Fibroblast of skin of left biceps (primary cell): ENCODE measurements around the gene HSD17B12.
"Not testable (repeated sequence)": the region's sequence is repeated elsewhere in the genome, so short reads cannot be mapped to it uniquely, and the experiment has no call there.

Source experiments
- DNase-seq, 2 experiments: peaks; one replicate each; pipeline ENCODE4 v3.0.0-alpha.2; 2013; ENCODE audit warnings: low read depth in 2 of 2

Gene HSD17B12

DNA sequence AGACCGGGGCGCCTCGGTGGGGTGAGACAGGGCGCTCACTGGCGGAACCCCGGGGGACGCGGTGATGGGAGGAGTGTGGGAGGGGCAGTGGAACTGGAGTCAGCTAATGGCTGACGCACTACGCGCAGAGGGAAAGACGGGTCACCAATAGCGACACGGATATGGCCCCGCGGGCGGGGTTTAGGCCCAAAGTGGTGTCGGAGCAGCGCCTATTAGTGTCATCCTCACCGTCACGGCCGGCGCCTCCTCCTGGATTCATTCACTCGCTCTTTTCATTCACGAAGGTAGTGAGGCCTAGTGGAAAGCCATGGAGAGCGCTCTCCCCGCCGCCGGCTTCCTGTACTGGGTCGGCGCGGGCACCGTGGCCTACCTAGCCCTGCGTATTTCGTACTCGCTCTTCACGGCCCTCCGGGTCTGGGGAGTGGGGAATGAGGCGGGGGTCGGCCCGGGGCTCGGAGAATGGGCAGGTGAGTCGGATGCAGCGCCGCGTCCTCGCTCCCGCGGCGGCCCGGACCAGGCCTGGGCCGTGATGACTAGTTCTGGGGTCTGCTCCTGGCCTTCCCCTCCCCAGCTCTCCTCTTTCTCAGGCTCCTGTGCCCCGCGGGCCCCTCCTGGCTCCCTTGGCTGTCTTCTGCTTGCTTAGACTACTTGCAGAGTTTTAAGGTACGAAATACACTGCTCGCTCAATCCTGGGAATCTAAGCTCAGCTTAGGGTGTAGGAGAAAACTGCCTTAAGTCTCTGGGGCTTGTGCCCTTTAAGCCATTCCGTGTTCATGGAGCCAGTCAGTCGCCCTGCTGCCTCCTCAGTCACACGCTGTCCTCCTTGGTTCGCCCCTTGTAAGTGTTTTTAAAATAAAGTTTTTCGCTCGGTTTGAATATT, at the start of gene HSD17B12:
TSS of gene HSD17B12 (plus strand) at position 218 of the 880 bp plus-strand sequence. CDS start at position 308, 90 bp downstream.
- DNase-seq, result peak; percentile 95 to 97

DNA sequence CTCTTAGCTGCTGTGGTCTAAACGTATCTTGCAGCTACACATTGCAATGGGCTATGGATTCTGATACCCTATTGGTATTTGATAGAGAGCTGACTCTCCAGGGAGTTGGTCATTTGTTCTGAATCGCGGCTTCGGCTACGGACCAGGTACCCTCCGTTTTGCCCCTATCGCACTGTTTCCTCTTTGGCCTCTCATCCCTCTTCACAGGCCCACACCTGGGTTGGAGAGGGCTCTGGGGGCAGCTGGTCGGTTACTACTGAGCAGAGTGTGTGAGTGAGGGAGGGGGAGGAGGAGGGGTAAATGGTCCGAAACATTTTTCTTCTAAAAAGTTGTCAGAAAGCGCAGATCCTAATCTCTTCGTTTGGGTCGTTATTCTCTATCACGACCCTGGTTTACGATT, 48.8 kb upstream of the HSD17B12 start:
- DNase-seq, result no peak

DNA sequence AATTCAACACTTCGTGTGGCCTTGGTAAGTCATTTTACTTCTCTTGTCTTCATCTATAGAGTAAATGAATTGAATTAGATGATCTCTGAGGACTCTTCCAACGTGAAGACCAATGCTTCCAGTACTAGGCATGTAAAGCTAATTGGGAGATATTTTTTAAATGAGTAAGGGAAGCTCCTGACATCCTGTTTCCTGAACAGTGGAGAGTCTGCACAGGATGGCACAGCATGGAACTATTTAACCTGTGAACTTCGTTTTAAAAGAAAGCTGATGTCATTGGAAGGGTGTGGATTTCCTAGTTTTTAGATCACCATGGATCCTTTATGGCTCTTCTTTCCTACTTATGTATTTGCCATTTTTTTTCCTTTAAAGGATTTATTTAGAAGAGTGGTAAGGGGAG, 48.4 kb upstream of the HSD17B12 start:
- no peak for DNase-seq

DNA sequence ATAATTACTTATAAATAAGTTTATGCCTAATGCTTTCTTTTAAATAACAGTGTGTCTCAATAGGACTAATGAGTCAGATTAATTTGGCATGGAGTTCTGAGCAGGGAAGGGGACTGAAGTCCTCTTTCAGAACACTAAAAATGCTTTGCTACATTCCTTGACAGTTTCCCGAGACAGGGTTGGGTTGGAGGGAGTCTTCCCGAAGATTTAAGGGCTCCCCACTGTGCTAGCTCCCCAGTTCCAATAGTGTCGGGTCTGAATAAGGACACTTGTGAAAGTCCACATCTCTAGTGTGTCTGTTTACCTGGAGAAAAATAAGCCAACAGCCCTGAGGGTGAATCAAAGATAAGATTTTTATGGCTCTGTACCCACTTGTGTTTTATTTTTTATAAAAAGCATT, 41.8 kb upstream of the HSD17B12 start:
- no peak for DNase-seq

DNA sequence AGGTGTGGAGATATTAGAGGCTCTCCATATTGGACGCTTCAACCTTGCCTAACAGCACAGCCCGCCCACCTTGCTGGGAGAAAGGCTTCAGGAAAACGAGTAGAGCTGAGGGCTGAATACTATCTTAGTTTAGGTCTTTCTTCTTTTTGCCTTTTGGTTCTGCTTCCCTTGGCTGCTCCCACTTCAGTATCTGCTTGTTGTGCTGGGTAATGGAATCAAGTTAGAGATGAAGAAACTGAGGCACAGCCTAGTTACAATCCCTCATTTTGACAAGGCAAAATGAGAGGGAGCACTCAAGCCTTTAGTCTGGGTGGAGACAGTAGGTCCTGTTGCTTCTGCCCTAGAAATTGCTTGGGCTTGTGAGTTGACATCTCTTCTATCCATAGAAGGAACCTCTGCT, 41.3 kb upstream of the HSD17B12 start:
- DNase-seq, result no peak

DNA sequence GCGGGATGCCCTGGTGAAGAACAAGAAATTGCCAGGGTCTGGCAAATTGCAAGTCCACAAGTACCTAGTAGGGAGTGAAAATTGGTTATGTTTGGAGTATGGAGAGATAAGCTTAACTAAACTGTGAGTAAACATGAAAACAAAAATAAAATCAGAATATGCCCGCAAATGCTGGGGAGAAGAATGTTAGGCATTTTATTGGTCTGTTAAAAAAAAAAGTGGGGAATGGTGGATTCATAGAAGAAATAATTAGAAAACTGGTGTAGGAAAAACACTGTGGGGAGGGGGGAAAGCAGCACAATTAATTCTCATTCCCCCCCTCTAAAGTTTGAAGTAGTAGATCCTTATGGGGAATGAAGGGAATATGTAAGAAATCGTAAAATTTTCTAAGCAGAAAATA, 40.6 kb upstream of the HSD17B12 start:
- no peak for DNase-seq

DNA sequence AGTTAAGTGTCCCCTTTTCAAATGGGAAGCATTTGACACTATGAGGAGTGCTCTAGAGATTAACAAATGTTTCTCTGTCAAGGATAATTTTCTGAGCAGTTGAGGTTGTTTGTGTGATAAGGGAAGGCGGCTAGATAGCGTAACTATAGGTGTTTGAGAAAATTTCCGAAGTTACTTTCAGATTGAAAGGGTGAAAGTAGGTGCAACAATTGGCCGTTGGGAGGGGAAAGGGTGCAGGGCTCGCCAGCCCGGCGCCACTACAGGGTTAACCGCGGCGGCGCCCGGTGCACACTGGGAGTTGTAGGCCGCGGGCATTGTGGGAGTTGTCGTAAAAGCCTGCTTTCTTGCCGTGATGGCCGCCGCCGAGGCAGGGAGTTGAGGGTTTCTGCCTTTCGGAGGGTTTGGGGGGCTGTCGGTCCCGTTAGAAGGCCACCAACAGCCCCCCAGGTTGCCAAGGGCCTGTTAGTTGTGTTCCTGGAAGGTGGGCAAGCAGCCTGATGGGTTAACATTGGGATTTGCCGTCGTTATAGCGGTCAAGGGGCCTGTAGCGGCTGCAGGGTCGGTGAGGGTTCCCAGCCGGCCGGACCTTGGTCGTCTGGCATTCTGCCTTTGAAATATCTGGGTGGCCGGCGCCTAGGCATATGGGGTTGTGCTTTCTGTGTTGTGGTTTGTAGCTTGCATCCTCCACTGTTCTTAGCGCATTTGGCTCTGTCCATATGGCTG, 36.5 kb upstream of the HSD17B12 start:
- peak; percentile 42 to 55 for DNase-seq

DNA sequence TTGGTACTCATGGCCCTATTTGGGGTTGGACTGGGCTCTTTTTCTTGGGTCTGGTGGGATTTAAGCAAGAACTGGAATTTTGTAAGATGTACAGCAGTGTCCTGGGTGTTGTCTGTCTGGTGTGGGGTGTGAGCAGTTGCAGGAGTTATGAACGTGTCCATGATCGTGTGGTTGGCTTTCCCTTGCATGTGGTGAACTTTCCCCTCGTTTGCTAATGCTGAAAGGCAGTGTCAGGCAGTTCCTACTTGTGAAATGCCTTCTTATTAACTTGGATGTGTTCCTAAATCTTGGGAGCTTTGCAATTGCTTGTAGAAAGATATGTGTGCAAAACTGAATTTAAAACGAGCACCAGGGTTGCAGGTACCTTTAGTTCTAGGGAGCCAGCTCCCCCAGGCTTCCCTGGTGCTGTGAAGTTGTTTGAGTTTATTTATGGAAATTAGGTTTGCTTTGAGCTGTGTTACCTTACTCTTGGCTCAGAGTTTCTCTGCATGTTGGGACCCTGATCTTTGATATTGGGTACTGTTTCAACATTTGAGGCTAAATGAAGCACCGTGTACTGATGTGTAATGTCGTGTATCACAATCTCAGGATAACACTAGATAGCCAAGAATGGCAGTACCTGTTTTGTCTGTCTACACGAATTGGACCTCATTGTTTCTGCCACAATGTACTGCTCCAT, 35.8 kb upstream of the HSD17B12 start:
- DNase-seq, result no peak

DNA sequence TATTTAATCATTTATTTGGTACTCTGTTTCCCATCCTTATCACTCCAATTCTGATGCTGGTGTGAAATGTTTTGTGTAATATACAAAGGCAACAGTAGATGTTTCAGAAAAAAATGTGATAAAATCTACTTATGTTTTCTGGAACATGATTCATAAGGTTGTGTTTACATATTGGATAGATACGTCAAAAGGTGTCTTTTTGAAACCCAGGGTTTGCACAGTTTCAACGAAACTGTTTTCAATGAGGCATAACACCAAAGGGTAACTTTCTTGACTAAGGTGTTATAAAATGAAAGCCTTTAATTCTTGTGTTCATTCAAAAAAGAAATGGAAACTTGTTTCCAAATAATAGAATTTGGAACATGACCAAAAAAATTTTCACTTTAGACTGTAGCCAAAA, 33.8 kb upstream of the HSD17B12 start:
- no peak for DNase-seq

DNA sequence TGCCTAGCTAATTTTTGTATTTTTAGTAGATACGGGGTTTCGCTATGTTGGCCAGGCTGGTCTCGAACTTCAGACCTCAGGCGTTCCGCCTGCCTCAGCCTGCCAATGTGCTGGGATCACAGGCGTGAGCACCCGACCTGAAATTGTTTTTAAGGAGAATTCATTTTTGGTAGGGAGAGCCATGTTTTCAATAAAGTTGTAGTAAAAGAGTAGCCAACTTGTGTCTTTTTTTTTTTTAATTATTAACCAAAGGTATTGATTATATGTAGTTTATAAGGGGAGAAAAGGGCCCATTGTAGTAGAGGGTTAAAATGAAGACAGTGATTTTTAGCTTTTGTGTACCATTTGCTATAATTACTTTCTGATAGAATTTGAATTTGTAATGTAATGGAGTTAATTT, 31.6 kb upstream of the HSD17B12 start:
- no peak for DNase-seq

DNA sequence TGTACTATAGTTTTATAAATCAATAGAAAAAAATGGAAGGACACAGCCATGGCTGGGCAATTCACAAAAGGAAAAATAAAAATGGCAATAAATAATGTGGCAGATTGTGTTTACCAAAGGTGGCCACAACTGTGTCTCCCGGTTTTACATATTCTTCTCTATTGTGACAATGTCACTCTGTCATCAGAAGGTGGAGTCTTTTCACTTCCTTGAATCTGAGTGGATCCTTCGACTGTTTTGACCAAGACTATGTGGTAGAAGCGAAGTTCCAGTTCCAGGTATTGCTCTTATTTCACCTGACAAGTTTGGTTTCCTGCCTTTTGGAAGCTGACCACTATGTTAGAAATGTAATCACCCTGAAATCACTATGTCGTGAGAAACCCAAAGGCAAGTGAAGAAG, 31.0 kb upstream of the HSD17B12 start:
- no peak for DNase-seq

DNA sequence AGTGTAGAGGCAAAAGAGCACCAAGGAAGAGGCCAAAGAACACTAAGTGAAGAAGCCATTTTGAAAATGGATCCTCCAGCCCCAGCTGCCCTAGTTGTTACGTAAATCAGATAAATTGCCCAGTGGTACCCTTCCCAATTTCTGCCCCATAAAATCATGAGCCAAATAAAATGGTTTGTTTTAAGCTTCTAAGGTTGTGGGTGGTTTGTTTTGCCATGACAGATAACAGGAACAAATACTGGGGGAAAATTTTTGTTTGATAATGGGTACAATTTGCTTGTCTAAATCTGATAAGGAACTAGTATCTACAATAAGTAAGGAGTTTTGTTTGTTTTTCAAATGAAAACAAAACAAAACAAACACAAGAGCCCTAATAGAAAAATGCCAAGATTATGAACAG, 30.6 kb upstream of the HSD17B12 start:
- DNase-seq, result no peak

DNA sequence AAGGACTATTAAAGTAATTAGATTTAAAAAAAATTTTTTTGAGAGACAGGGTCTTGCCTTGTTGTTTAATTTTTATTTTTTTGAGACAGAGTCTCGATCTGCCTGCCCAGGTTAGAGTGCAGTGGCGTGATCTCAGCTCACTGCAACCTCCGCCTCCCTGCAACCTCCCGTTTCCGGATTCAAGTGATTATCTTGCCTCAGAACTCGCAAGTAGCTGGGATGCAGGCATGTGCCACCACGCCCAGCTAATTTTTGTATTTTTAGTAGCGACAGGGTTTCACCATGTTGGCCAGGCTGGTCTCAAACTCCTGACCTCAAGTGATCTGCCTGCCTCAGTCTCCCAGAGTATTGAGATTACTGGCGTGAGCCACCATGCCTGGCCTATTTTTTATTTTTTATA, 17.5 kb upstream of the HSD17B12 start:
- not testable (repeated sequence) for DNase-seq

DNA sequence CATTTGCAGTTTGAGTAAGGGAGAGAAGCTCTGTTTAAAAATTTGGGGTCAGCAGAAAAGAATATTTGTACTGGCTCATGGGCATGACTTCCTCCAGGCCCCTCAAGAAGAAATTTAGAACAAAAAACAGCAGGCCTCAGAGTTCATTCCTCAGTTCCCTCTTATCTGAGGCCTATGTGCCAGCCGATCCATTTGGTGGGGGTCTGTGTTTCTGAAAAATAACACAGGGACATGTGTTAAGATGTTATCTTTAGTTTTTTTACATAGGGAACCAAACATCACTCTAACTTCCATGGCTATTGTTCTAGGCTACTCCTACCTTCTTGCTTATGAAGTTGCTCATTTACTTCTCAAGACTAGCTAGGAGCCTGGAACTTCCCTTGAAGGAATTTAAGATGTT, 16.2 kb upstream of the HSD17B12 start:
- no peak for DNase-seq

DNA sequence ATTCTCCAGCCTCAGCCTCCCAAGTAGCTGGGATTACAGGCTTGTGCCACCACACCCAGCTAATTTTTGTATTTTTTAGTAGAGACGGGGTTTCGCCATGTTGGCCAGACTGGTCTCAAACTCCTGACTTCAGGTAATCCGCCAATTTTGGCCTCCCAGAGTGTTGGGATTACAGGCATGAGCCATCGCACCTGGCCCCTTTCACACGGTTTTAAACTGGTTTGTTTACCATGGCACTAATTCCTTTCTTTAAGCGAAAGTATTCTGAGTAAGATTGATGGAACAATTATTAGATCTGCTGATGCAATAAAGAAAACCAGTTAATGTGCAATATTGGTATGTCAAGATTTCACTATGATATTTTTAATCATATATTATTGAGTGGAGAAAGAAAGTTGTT, 9.3 kb upstream of the HSD17B12 start:
- not testable (repeated sequence) for DNase-seq

DNA sequence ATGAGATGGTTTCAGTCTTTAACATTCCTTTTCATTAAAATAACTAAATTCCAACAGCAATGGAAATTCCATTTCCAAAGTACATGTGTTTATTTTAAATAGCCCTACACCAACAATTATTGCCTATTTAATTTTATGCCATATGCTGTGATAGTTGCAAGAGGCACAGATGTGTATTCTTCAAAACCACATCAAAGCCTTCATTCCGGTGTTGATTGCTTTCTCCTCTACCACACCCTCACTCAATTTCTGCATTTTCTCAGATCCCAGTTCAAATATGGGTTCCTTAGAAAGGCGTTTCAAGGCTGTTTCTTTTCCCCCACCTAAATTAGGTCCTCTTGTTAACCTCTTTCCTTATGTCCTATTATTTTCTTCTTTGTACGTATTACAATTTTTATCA, 6.0 kb upstream of the HSD17B12 start:
- no peak for DNase-seq

DNA sequence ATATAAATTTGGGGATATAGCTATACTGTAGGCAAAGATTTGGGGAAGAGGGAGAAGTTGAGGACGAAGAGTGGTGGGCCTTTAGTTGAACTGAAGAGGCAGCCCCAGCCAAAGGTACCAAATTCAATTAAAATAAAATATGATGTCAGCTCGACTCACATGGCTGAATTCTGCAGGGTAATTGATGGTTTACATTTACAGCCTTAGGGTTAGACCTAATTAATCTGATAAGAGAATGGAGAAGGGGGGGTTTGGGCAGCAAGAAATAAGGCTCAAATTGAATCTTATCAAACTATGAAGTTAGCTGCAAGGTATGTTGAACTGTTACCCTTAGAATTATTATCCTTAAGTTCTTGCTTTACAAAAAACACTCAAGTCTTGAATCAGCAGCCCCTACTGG, 3.6 kb upstream of the HSD17B12 start:
- no peak for DNase-seq

DNA sequence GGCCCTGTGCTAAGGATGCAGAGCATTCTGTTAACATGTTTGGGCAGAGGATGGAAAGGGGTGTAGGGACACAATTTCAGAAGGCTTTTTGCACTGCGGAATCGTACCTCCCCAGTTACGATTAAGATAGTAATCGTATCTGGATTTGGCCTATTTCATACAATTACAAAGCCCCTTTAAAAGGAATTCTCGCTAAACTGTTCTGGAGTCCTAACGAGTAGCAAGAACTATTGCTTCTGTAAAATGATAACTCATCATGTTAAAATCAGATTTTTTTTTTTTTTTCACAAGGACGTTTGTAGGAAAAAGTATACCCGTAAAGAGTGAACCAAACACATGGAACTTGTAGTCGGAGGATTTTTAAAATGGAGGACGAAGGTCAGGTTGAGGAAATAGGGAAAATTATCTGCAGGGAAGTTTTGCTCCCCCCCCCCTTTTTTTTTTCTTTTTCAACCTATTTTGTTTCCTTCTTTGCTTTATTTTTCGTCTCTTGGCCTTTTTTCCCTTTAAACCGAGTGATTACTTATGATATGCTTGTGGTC, 934 bp downstream of the HSD17B12 start:
- no peak for DNase-seq

DNA sequence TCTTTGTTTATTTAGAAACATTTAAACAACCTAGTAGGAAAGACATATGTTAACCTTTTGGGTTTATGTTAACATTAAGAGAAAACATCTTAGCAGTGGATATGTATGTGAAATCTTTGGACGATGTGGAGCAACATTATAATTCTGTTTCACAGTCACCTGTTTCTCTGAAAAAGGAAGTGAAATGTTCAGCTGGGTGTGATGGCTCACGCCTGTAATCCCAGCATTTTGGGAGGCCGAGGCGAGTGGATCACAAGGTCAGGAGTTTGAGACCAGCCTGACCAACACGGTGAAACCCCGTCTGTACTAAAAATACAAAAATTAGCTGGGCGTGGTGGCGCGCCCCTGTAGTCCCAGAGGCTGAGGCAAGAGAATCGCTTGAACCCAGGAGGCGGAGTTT, 1.5 kb downstream of the HSD17B12 start:
- DNase-seq, result not testable (repeated sequence)

DNA sequence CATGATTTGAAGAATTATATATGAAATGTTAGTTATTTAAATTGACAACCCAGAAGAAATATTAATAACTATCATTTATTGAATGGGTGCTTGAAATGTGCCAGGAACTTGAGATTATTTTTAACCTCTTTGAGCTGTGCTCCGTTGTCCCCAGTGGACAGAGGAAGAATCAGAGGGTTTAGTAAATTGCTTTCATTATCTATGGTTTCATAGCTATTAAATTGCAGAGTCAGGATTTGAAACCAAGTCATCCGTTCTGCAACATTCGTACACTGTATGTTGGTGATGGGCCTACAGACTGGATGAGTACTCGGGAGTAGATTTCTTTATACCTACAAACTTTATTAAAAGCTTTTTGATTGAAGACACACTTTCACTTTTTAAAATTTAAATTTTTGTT, 4.9 kb downstream of the HSD17B12 start:
- DNase-seq, result no peak

DNA sequence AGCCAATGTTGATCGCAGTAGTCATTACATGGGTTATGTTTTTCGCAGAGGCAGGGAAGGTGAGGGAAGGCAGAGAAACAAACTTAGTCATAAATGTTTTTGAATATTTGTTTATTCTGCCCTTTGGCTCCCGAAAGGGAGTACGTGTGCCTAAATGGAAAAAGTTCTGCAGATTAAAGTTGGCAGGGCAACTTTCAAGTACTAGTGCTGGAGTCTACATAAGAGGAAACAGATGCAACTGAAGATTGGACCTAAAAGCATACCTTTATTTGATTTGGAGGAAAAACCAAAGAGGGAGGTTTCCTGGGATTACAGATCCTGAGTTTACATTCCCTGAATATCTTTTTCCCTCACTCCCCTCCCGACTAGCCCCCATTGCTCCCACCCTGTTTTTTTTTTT, 5.7 kb downstream of the HSD17B12 start:
- DNase-seq, result no peak

DNA sequence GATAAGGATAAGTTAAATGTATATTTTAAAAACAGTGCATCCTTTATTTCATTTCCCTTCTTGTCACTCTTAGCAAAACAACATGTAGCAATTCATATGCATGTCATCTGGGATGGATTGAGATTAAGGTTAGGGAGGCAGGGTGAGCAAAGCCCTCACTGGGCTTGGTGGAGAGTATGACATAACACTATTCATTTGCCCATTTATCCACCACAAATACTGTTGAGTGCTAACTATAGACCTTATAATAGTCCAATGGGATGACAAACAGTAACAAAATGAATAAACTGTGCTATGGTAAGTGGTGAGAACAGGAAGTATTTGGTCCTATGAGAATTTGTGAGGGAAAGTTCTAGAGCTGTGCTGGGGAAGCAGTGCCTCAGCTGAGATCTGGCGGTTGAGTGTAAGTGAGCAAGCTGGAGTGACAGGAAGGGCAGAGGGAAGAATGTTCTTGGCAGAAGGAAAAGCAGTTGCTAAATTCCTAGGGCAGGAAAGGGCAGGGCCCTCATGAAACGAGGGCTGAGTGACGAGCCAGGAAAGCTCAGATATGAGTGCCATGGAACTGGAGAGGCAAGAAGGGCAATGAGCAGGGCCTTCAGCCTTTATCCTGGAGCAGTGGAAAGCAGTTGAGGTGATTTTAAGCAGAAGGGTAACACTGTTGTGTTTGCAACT, 6.7 kb downstream of the HSD17B12 start:
- DNase-seq, result no peak
